Vagina (tissue), 2 donors: Measurements from ENCODE around the gene CGNL1.

Experiments
- POLR2A ChIP-seq, 2 donors: fragments of 450-650 bp; IDR thresholded peaks; one replicate each; pipeline ENCODE4 v1.6.1; 2017; ENCODE audit warnings: antibody characterized with exemption in 2 of 2, mild to moderate bottlenecking in 2 of 2, moderate library complexity in 2 of 2
- POLR2AphosphoS5 ChIP-seq, 2 donors: sonication (generic); formaldehyde crosslinking; IDR thresholded peaks; one replicate each; pipeline ENCODE4 v1.9.0; 2017; ENCODE audit warnings: antibody characterized with exemption in 2 of 2, mild to moderate bottlenecking in 2 of 2, low read depth in 1 of 2; ENCODE audit not compliant: insufficient read depth in 1 of 2
- TF ChIP-seq, protein P1 (sequence below), 3 experiments: fragments of 450-650 bp in 2 of 3; fragments of 200-600 bp in 1 of 3; sonication (generic) in 1 of 3; IDR thresholded peaks; one replicate each; pipeline ENCODE4 v1.5.1; 2017 to 2019; ENCODE audit warnings: antibody characterized with exemption in 3 of 3, mild to moderate bottlenecking in 2 of 3, moderate library complexity in 2 of 3

DNA sequence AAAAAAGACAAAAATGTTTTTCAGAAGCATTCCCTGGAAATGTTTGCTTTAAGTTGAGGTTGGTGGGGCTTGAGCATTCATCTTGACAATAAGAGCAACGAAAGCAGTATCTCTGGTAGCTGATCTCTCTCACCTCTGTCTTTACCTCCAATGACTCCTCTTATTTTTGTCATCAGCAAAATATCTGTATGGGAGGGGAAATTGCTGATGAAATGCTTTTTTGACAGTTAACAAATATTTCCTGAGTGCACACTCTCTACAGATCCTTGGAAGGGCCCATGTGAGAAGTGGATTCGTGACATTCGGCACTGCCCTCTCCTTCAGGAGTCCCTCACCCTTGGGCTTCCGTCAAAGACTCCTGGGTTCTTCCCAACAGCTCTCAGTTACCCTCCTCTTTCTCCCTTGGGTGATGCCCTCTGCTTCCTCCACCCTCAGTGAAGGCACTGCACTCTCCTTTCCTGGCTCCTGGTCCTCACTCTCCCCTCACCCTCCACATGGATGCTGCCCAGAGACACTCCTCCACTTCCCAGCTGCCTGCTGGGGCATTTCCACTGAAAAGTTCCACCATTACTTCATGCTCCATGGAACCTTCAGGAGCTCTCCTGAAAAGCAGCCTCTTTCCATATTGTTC, 2.9 kb upstream of the CGNL1 start:
- TF ChIP-seq, protein P1, sequence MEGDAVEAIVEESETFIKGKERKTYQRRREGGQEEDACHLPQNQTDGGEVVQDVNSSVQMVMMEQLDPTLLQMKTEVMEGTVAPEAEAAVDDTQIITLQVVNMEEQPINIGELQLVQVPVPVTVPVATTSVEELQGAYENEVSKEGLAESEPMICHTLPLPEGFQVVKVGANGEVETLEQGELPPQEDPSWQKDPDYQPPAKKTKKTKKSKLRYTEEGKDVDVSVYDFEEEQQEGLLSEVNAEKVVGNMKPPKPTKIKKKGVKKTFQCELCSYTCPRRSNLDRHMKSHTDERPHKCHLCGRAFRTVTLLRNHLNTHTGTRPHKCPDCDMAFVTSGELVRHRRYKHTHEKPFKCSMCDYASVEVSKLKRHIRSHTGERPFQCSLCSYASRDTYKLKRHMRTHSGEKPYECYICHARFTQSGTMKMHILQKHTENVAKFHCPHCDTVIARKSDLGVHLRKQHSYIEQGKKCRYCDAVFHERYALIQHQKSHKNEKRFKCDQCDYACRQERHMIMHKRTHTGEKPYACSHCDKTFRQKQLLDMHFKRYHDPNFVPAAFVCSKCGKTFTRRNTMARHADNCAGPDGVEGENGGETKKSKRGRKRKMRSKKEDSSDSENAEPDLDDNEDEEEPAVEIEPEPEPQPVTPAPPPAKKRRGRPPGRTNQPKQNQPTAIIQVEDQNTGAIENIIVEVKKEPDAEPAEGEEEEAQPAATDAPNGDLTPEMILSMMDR (IDR thresholded peaks at IDR 0.05), result no peak
- TF ChIP-seq POLR2A (IDR thresholded peaks at IDR 0.05) (no peak), POLR2AphosphoS5 (IDR thresholded peaks at IDR 0.05; ENCODE audit: insufficient read depth in 1 of 2, low read depth in 1 of 2) (no peak)
